Measurements from ENCODE around the gene CTSA. TPM values are rescaled to one million over a fixed set of nuclear protein-coding genes. Genes with fewer than 3 reads are reported as not detected.

The CTSA gene
- total and polyA plus RNA-seq, 2 experiments from 2014 or later = 425 to 716 TPM

- H3K27me3 ChIP-seq = no peaks in the 10 kb centered on the region
These were observed 49.3 kb downstream of the CTSA start for GRCh38 chr20:45940469-45940868.

GRCh38 chr20:45943613-45944012, 52.5 kb downstream of the CTSA start:
- Histone ChIP-seq H3K4me2 (no peak overlapping the region), H3K36me3 (replicated peaks; ENCODE audit: insufficient read depth, low read depth) (no peaks in the 10 kb centered on the region), H3K79me2 (no peaks in the 10 kb centered on the region), H3K4me3 (no peak overlapping the region), H3K9me2 (replicated peaks; ENCODE audit: insufficient read depth) (no peaks in the 10 kb centered on the region), H2AFZ (no peak overlapping the region), H3K4me1 (ENCODE audit: insufficient read depth) (no peaks in the 10 kb centered on the region), H3K9me3 (ENCODE audit: low read depth) (no peaks in the 10 kb centered on the region), H3K27ac (peak overlapping the region; percentile 67), H4K20me1 (ENCODE audit: insufficient read depth, poor library complexity, severe bottlenecking) (no peaks in the 10 kb centered on the region), H3K27me3 (no peaks in the 10 kb centered on the region)
- TF ChIP-seq EZH2phosphoT487 (IDR thresholded peaks at IDR 0.05; ENCODE audit: low read depth, severe bottlenecking, unreplicated experiment) (no peak), CTCF (IDR thresholded peaks at IDR 0.05; ENCODE audit: poor library complexity) (no peak), EZH2 (IDR thresholded peaks at IDR 0.05; ENCODE audit: borderline replicate concordance) (no peak)
- no peak for DNase-seq (ENCODE audit: low spot score)
- 96% methylated on average over 6 of the region's 6 CpGs for WGBS (ENCODE audit: low lambda C conversion rate, missing lambda C conversion rate)

More at GRCh38 chr20:45940469-45940868, 49.3 kb downstream of the CTSA start:
- no peak for TF ChIP-seq EZH2phosphoT487 (IDR thresholded peaks at IDR 0.05; ENCODE audit: low read depth, severe bottlenecking, unreplicated experiment)
- no peak for TF ChIP-seq EZH2 (IDR thresholded peaks at IDR 0.05; ENCODE audit: borderline replicate concordance)
- TF ChIP-seq CTCF (IDR thresholded peaks at IDR 0.05; ENCODE audit: poor library complexity) = no peak
- Histone ChIP-seq H3K36me3 (replicated peaks; ENCODE audit: insufficient read depth, low read depth) (no peaks in the 10 kb centered on the region), H2AFZ (no peak overlapping the region), H3K4me2 (no peak overlapping the region), H4K20me1 (ENCODE audit: insufficient read depth, poor library complexity, severe bottlenecking) (no peaks in the 10 kb centered on the region), H3K9me2 (replicated peaks; ENCODE audit: insufficient read depth) (no peaks in the 10 kb centered on the region), H3K27ac (no peak overlapping the region), H3K9me3 (ENCODE audit: low read depth) (no peaks in the 10 kb centered on the region), H3K4me1 (ENCODE audit: insufficient read depth) (peaks cover 5% of the 10 kb centered on the region), H3K4me3 (no peak overlapping the region), H3K79me2 (peaks cover 30% of the 10 kb centered on the region)
- DNase-seq (ENCODE audit: low spot score) = no peak
- WGBS (ENCODE audit: low lambda C conversion rate, missing lambda C conversion rate) = 98% methylated on average over 13 of the region's 13 CpGs

DNA sequence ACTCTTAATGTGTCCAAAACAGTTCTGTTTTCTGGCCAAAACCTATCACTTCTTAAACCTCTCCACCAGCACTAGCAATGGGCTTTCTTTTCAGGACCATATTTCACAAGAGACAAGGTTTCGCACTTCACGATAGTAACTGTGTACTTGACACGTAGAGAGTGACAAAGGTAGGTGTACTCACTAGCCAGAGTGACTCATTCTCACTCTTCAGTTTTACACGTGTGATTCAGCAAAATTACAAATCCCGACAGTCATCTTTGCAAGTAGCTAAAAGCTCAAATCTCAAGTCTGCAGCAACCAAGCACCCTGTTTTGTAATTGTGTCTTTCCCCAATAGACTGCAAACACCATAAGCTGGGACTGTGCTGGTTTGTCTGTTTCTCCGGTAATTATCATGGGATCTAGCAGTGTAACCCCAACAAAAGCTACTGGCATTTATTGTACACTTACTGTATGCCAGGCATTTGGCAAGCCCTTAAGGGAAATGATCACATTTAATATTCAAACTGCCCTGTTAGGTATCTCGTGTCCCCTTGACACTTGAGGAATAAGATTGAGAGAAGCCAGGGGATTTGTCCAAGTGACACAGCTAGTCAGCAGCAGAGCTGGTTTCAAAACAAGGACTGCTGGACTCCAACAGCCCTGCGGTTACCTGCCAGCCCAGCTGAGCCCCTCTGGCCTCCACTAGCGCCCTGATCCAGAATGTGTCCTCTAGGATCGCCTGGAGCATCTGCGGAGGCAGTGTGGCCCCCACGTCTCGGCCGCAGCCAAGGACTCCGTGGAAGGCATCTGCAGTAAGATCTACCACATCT, 53.2 kb downstream of the CTSA start:
- Histone ChIP-seq H3K4me1 (ENCODE audit: insufficient read depth) (no peaks in the 10 kb centered on the region), H3K4me3 (no peak overlapping the region), H3K27me3 (no peaks in the 10 kb centered on the region), H2AFZ (no peak overlapping the region), H3K9me3 (ENCODE audit: low read depth) (no peaks in the 10 kb centered on the region), H4K20me1 (ENCODE audit: insufficient read depth, poor library complexity, severe bottlenecking) (no peaks in the 10 kb centered on the region), H3K27ac (peak overlapping the region; percentile 67), H3K79me2 (no peaks in the 10 kb centered on the region), H3K9me2 (replicated peaks; ENCODE audit: insufficient read depth) (no peaks in the 10 kb centered on the region), H3K4me2 (no peak overlapping the region), H3K36me3 (replicated peaks; ENCODE audit: insufficient read depth, low read depth) (no peaks in the 10 kb centered on the region)
- TF ChIP-seq CTCF (IDR thresholded peaks at IDR 0.05; ENCODE audit: poor library complexity) (no peak), EZH2 (IDR thresholded peaks at IDR 0.05; ENCODE audit: borderline replicate concordance) (no peak), EZH2phosphoT487 (IDR thresholded peaks at IDR 0.05; ENCODE audit: low read depth, severe bottlenecking, unreplicated experiment) (no peak)
- DNase-seq (ENCODE audit: low spot score) = no peak
- 89% methylated on average over 15 of the region's 15 CpGs for WGBS (ENCODE audit: low lambda C conversion rate, missing lambda C conversion rate)

All from hepatocyte (in vitro differentiated cells).